Retinal pigment epithelial cell (primary cell): Measurements from ENCODE around the gene CAMKMT.
"Not testable (repeated sequence)": the region's sequence is repeated elsewhere in the genome, so short reads cannot be mapped to it uniquely, and the experiment has no call there.

ENCODE experiments used
- DNase-seq: peaks from one replicate; pipeline ENCODE4 v3.0.0-alpha.2; 2010; ENCODE audit warnings: low read depth
- H3K4me3 ChIP-seq: 2 replicates; pipeline ENCODE4 v1.5.1; 2011; ENCODE audit warnings: mild to moderate bottlenecking, low read length, control low read depth, moderate library complexity
- CTCF ChIP-seq: conservative IDR thresholded peaks from 2 replicates; pipeline ENCODE4 v1.5.1; 2011; ENCODE audit warnings: low read depth, low read length, control low read depth, inconsistent platforms

The CAMKMT gene

GRCh38 chr2:44371445-44371844 is 9.7 kb downstream of the CAMKMT start:
- TF ChIP-seq CTCF, result no peak
- no peak for DNase-seq
- no peak overlapping the region for H3K4me3 ChIP-seq

- no peak for TF ChIP-seq CTCF
- no peak for DNase-seq
Observed at GRCh38 chr2:44372246-44372645, 10.5 kb downstream of the CAMKMT start.

GRCh38 chr2:44377486-44377885 is 15.7 kb downstream of the CAMKMT start:
- H3K4me3 ChIP-seq, result no peak overlapping the region
- TF ChIP-seq CTCF, result no peak
- DNase-seq, result no peak

More at GRCh38 chr2:44372246-44372645, 10.5 kb downstream of the CAMKMT start:
- no peak overlapping the region for H3K4me3 ChIP-seq

- not testable (repeated sequence) for H3K4me3 ChIP-seq, DNase-seq
Observed at GRCh38 chr2:44385226-44385625, 23.5 kb downstream of the CAMKMT start.

GRCh38 chr2:44388877-44389276 is 27.1 kb downstream of the CAMKMT start:
- TF ChIP-seq CTCF, result no peak
- DNase-seq, result no peak

GRCh38 chr2:44389895-44390294 is 28.1 kb downstream of the CAMKMT start:
- TF ChIP-seq CTCF, result peak; percentile 34
- DNase-seq, result no peak
- no peak overlapping the region for H3K4me3 ChIP-seq

More at GRCh38 chr2:44388877-44389276, 27.1 kb downstream of the CAMKMT start:
- H3K4me3 ChIP-seq, result no peak overlapping the region

- TF ChIP-seq CTCF, result peak; percentile 59
- H3K4me3 ChIP-seq, result no peak overlapping the region
- peak; percentile 1 for DNase-seq
Observed at GRCh38 chr2:44392338-44392943, 30.7 kb downstream of the CAMKMT start.
